ENCODE data around the gene ZNF497.

- TF ChIP-seq ATF5 (CRISPR knock-in tag; IDR thresholded peaks at IDR 0.05; ENCODE audit: low read depth) (no peak), ZNF205 (CRISPR knock-in tag; IDR thresholded peaks at IDR 0.05) (no peak), SRF (IDR thresholded peaks at IDR 0.05; ENCODE audit: low read depth, low read length) (no peak), RERE (CRISPR knock-in tag; IDR thresholded peaks at IDR 0.05; ENCODE audit: low read depth) (no peak), MED13 (CRISPR knock-in tag; IDR thresholded peaks at IDR 0.05) (no peak), REPIN1 (CRISPR knock-in tag; IDR thresholded peaks at IDR 0.05; ENCODE audit: borderline replicate concordance, low read depth) (no peak), CEBPB (IDR thresholded peaks at IDR 0.05; ENCODE audit: borderline replicate concordance, low read depth, low read length) (no peak), ZBTB21 (CRISPR knock-in tag; IDR thresholded peaks at IDR 0.05) (no peak), ELF4 (CRISPR knock-in tag; IDR thresholded peaks at IDR 0.05; ENCODE audit: borderline replicate concordance) (no peak), NFIC (IDR thresholded peaks at IDR 0.05; ENCODE audit: low read length) (no peak)
These were observed 10.4 kb downstream of the ZNF497 start for GRCh38 chr19:58351990-58352755.
